Large intestine (tissue), 12 donors: ENCODE results near the gene SAE1. TPM values are rescaled to one million over a fixed set of nuclear protein-coding genes. Genes with fewer than 3 reads are reported as not detected.

ENCODE experiments used
- DNase-seq, 2 donors: peaks; one replicate each; pipeline versions ENCODE4 v3.0.0 to v3.0.0-alpha.2; 2013
- H3K27ac ChIP-seq: one replicate; pipeline ENCODE4 v1.5.1; 2013; ENCODE audit warnings: low read length
- H3K27me3 ChIP-seq: 2 replicates; pipeline ENCODE4 v1.6.1; 2013; ENCODE audit warnings: low read length; ENCODE audit not compliant: control insufficient read depth, insufficient read depth
- H3K36me3 ChIP-seq: 2 replicates; pipeline ENCODE4 v1.6.1; 2013; ENCODE audit warnings: low read length; ENCODE audit not compliant: control insufficient read depth, insufficient read depth
- H3K4me1 ChIP-seq: one replicate; pipeline ENCODE4 v1.6.1; 2013; ENCODE audit warnings: low read length; ENCODE audit not compliant: control insufficient read depth, insufficient read depth
- H3K4me3 ChIP-seq: one replicate; pipeline ENCODE4 v1.5.1; 2013; ENCODE audit warnings: low read length
- H3K9me3 ChIP-seq: one replicate; pipeline ENCODE4 v1.6.1; 2013; ENCODE audit warnings: mild to moderate bottlenecking, low read depth, low read length, moderate library complexity; ENCODE audit not compliant: control insufficient read depth
- WGBS: methylation state at CpG from one replicate; pipeline ENCODE4 v1.1.5; 2013; ENCODE audit warnings: low lambda C conversion rate; ENCODE audit not compliant: insufficient coverage; 5-methylcytosine and 5-hydroxymethylcytosine counted together
- long read RNA-seq, 11 donors: transcript quantifications; one replicate each; lab custom pipeline, GENCODE V29; 2026
- polyA plus RNA-seq: library from polyadenylated mRNA; unstranded; fragments of 120-200 nt; gene quantifications from one replicate; pipeline ENCODE4 v1.2.1, GENCODE V29; 2013

Gene SAE1
- polyA plus RNA-seq = 61.0 TPM
- long read RNA-seq, donor 1, transcript SAE1-201 (9 exons, 2,049 nt) = major isoform, 7 of 16 reads
- long read RNA-seq, donor 1, partial matches to known transcripts = 8 of 16 reads
- long read RNA-seq, donor 1, other reads (novel, unspliced or antisense) = 0 of 16 reads
- long read RNA-seq, donor 2, transcript SAE1-201 (9 exons, 2,049 nt) = major isoform, 20 of 21 reads
- long read RNA-seq, donor 2, partial matches to known transcripts = 0 of 21 reads
- long read RNA-seq, donor 2, other reads (novel, unspliced or antisense) = 0 of 21 reads
- long read RNA-seq, donor 3, transcript SAE1-201 (9 exons, 2,049 nt) = major isoform, 24 of 43 reads
- long read RNA-seq, donor 3, partial matches to known transcripts = 17 of 43 reads
- long read RNA-seq, donor 3, other reads (novel, unspliced or antisense) = 0 of 43 reads
- long read RNA-seq, donor 4, partial matches to known transcripts = 0 of 2 reads
- long read RNA-seq, donor 4, other reads (novel, unspliced or antisense) = 0 of 2 reads
- long read RNA-seq, donor 5, transcript SAE1-201 (9 exons, 2,049 nt) = major isoform, 8 of 8 reads
- long read RNA-seq, donor 5, partial matches to known transcripts = 0 of 8 reads
- long read RNA-seq, donor 5, other reads (novel, unspliced or antisense) = 0 of 8 reads
- long read RNA-seq, donor 6, transcript SAE1-201 (9 exons, 2,049 nt) = major isoform, 21 of 23 reads
- long read RNA-seq, donor 6, partial matches to known transcripts = 0 of 23 reads
- long read RNA-seq, donor 6, other reads (novel, unspliced or antisense) = 0 of 23 reads
- long read RNA-seq, donor 7, transcript SAE1-201 (9 exons, 2,049 nt) = major isoform, 16 of 32 reads
- long read RNA-seq, donor 7, partial matches to known transcripts = 15 of 32 reads
- long read RNA-seq, donor 7, other reads (novel, unspliced or antisense) = 0 of 32 reads
- long read RNA-seq, donor 8, transcript SAE1-201 (9 exons, 2,049 nt) = major isoform, 17 of 25 reads
- long read RNA-seq, donor 8, partial matches to known transcripts = 6 of 25 reads
- long read RNA-seq, donor 8, other reads (novel, unspliced or antisense) = 0 of 25 reads
- long read RNA-seq, donor 9, transcript SAE1-201 (9 exons, 2,049 nt) = major isoform, 11 of 23 reads
- long read RNA-seq, donor 9, partial matches to known transcripts = 12 of 23 reads
- long read RNA-seq, donor 9, other reads (novel, unspliced or antisense) = 0 of 23 reads
- long read RNA-seq, donor 10, transcript SAE1-201 (9 exons, 2,049 nt) = major isoform, 24 of 33 reads
- long read RNA-seq, donor 10, partial matches to known transcripts = 8 of 33 reads
- long read RNA-seq, donor 10, other reads (novel, unspliced or antisense) = 0 of 33 reads
- long read RNA-seq, donor 11, transcript SAE1-201 (9 exons, 2,049 nt) = major isoform, 15 of 15 reads
- long read RNA-seq, donor 11, partial matches to known transcripts = 0 of 15 reads
- long read RNA-seq, donor 11, other reads (novel, unspliced or antisense) = 0 of 15 reads

- peak; percentile 96 to 97 for DNase-seq
- no CpG with 5 or more reads among the region's 51 CpGs for WGBS
- Histone ChIP-seq H3K36me3 (peaks cover 5% of the 10 kb centered on the region), H3K27me3 (no peaks in the 10 kb centered on the region), H3K27ac (peak within 1 kb of the TSS; percentile 94), H3K4me1 (peaks cover 2% of the 10 kb centered on the region), H3K9me3 (no peaks in the 10 kb centered on the region), H3K4me3 (peak within 1 kb of the TSS; percentile 94)
Measured at GRCh38 chr19:47130589-47131227, at the start of gene SAE1. SAE1 (plus strand) TSS chr19:47130835; CDS start chr19:47130931, 96 bp downstream.

- no peaks in the 10 kb centered on the region for H3K27me3 ChIP-seq
- no peak overlapping the region for H3K27ac ChIP-seq
- peaks cover 85% of the 10 kb centered on the region for H3K36me3 ChIP-seq
- no peaks in the 10 kb centered on the region for H3K9me3 ChIP-seq
- DNase-seq = no peak
- no CpG with 5 or more reads among the region's 6 CpGs for WGBS
- no peak overlapping the region for H3K4me3 ChIP-seq
- H3K4me1 ChIP-seq = peaks cover 2% of the 10 kb centered on the region
Measured at GRCh38 chr19:47081095-47081494, 49.5 kb upstream of the SAE1 start.

DNA sequence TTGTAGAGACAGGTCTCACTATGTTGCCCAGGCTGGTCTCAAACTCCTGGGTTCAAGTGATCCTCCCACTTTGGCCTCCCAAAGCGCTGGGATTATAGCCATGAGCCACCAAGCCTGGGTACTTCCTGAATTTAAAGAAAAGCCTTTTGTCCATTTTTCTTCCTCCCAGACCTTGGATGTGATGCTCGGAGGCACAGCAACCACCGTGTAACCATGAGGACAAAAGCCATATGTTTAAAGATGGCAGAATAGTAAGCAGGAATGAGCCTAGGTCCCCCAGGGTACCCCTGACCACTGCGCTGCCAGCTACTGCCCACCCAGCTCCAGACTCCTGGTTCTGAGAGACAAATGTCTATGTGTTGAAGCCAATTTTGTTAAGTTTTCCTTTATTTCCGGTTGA, 48.1 kb upstream of the SAE1 start:
- DNase-seq = no peak
- WGBS = 100% methylated on average over 1 of the region's 5 CpGs
- Histone ChIP-seq H3K4me3 (no peak overlapping the region), H3K4me1 (peaks cover 2% of the 10 kb centered on the region), H3K27me3 (no peaks in the 10 kb centered on the region), H3K36me3 (peaks cover 90% of the 10 kb centered on the region), H3K9me3 (no peaks in the 10 kb centered on the region), H3K27ac (no peak overlapping the region)

DNA sequence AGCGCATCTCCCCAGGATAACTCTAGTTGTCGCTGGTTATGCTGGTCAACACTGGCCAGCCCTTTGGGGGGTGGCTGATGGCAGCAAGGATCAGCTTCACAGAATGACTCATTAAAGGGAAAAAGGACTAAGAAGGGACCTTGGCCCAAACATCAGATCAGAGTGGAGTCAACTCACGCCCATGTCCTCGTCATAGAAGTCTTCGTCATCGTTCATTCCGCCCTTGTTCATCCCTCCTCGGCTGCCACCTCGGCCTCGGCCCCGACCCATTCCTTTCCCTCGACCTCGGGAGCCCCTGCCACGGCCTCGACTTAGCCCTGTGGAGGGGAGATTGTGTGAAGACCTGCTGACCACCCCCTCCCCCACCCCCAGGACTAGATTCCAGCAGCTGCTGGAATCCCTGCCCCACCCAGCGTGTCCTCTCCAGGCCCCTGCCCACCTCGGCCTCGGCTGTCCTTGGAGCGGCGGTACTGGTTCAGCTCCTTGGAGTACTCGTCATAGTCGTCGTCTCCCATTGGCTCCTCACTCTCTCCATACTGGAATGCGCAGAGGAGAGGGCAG, 45.7 kb upstream of the SAE1 start:
- H3K4me3 ChIP-seq = no peak overlapping the region
- peaks cover 9% of the 10 kb centered on the region for H3K4me1 ChIP-seq
- H3K9me3 ChIP-seq = no peaks in the 10 kb centered on the region
- H3K36me3 ChIP-seq = peaks cover 87% of the 10 kb centered on the region
- H3K27ac ChIP-seq = no peak overlapping the region
- H3K27me3 ChIP-seq = no peaks in the 10 kb centered on the region
- DNase-seq = no peak
- no CpG with 5 or more reads among the region's 24 CpGs for WGBS

GRCh38 chr19:47086280-47086679, 44.4 kb upstream of the SAE1 start:
- Histone ChIP-seq H3K27ac (no peak overlapping the region), H3K4me3 (no peak overlapping the region), H3K36me3 (peaks cover 87% of the 10 kb centered on the region), H3K4me1 (peaks cover 12% of the 10 kb centered on the region), H3K9me3 (no peaks in the 10 kb centered on the region), H3K27me3 (no peaks in the 10 kb centered on the region)
- no CpG with 5 or more reads among the region's 17 CpGs for WGBS
- DNase-seq = no peak

DNA sequence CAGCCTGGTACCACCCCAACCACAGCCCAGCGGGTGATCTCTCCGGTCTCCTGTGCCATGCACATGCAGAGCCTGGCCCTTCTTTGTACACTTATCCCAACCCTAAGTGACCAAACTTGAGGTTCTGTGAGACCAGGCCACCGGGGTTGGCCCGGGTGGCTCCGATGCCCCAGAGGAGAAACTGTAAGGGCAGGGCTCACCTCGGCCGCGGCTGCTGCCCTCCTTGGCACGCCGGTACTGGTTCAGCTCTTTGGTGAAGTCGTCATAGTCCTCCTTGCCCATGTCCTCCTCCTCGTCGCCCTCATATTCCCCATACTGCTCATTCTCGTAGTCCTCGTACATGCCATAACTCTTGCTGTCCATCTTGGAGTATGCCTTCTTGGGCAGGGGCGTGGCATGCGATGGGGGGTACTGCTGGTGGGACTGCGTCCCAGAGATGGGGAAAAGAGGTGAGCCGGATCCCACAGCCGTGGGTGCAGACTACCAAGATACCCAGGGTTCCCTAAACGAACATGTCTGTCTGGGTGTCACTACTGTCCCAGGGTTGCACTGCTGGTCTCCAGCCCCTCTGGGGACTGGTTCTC, 40.8 kb upstream of the SAE1 start:
- no peak for DNase-seq
- Histone ChIP-seq H3K36me3 (peaks cover 76% of the 10 kb centered on the region), H3K4me1 (peaks cover 30% of the 10 kb centered on the region), H3K4me3 (no peak overlapping the region), H3K27me3 (no peaks in the 10 kb centered on the region), H3K27ac (peak overlapping the region; percentile 73), H3K9me3 (no peaks in the 10 kb centered on the region)
- WGBS = no CpG with 5 or more reads among the region's 21 CpGs

DNA sequence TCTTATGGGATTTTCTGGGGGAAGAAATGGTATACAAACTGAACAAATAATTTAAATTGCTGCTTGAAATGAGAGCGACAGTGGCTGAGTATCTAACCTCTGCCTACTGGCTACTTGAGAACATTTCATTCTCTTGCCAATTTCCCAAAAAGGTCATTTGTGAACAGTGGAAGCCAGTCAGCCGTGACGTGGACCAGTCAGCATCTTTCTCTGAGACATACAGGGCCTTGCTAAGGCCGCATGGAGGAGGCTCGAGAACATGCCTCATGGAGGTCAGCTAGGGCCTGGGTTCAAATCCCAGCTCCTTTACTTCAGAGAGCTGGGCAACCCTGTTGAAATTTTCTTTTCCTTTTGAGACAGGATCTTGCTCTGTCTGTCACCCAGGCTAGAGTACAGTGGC, 37.4 kb upstream of the SAE1 start:
- no peaks in the 10 kb centered on the region for H3K9me3 ChIP-seq
- no CpG with 5 or more reads among the region's 5 CpGs for WGBS
- H3K27ac ChIP-seq = peak overlapping the region; percentile 97
- no peak overlapping the region for H3K4me3 ChIP-seq
- H3K36me3 ChIP-seq = peaks cover 51% of the 10 kb centered on the region
- H3K27me3 ChIP-seq = no peaks in the 10 kb centered on the region
- no peak for DNase-seq
- peaks cover 62% of the 10 kb centered on the region for H3K4me1 ChIP-seq

- no peak for DNase-seq
- Histone ChIP-seq H3K9me3 (no peaks in the 10 kb centered on the region), H3K27me3 (no peaks in the 10 kb centered on the region), H3K27ac (peak overlapping the region; percentile 97), H3K36me3 (peaks cover 46% of the 10 kb centered on the region), H3K4me3 (no peak overlapping the region), H3K4me1 (peaks cover 68% of the 10 kb centered on the region)
- 100% methylated on average over 2 of the region's 10 CpGs for WGBS
Measured at GRCh38 chr19:47093841-47094240, 36.8 kb upstream of the SAE1 start.
